GM12878 (cell line): ENCODE measurements around the gene ZNF581. TPM values are rescaled to one million over a fixed set of nuclear protein-coding genes. Genes with fewer than 3 reads are reported as not detected.

Source experiments
- BHLHE40 ChIP-seq, 2 experiments: fragments of 450-650 bp in 1 of 2; IDR thresholded peaks; 2 replicates each; pipeline ENCODE4 v1.6.1; 2011 to 2017; ENCODE audit warnings: low read depth in 2 of 2, borderline replicate concordance in 1 of 2, improper control_type of control experiment in 1 of 2, low read length in 1 of 2, mild to moderate bottlenecking in 1 of 2
- CHD4 ChIP-seq: fragments of 200-600 bp; sonication (generic); IDR thresholded peaks from 2 replicates; pipeline ENCODE4 v1.6.1; 2016; ENCODE audit warnings: mild to moderate bottlenecking
- E2F8 ChIP-seq: fragments of 450-650 bp; IDR thresholded peaks from 2 replicates; pipeline ENCODE4 v1.6.1; 2018; ENCODE audit warnings: mild to moderate bottlenecking, low read depth, moderate library complexity; ENCODE audit not compliant: partially characterized antibody
- ELK1 ChIP-seq: IDR thresholded peaks from 2 replicates; pipeline ENCODE4 v1.6.1; 2012; ENCODE audit warnings: low read depth, low read length, improper control_type of control experiment
- GABPA ChIP-seq: IDR thresholded peaks from 2 replicates; pipeline ENCODE4 v1.6.1; 2014; ENCODE audit warnings: antibody characterized with exemption, low read depth, mild to moderate bottlenecking, inconsistent platforms
- GATAD2B ChIP-seq: fragments of 450-650 bp; conservative IDR thresholded peaks from 2 replicates; pipeline ENCODE4 v1.6.1; 2017; ENCODE audit warnings: low read depth, mild to moderate bottlenecking, moderate library complexity
- HDAC2 ChIP-seq: fragments of 200-600 bp; sonication (generic); IDR thresholded peaks from 2 replicates; pipeline ENCODE4 v1.6.1; 2017
- MAX ChIP-seq: IDR thresholded peaks from 2 replicates; pipeline ENCODE4 v1.6.1; 2012; ENCODE audit warnings: low read depth, low read length, improper control_type of control experiment
- NR2C1 ChIP-seq: fragments of 450-650 bp; IDR thresholded peaks from 2 replicates; pipeline ENCODE4 v1.6.1; 2017; ENCODE audit warnings: antibody characterized with exemption, mild to moderate bottlenecking, moderate library complexity
- PAX5 ChIP-seq: IDR thresholded peaks from 2 replicates; pipeline ENCODE4 v1.6.1; 2011; ENCODE audit warnings: low read depth, low read length, borderline replicate concordance
- POLR2AphosphoS2 ChIP-seq: IDR thresholded peaks from 2 replicates; pipeline ENCODE4 v1.6.1; 2011; ENCODE audit warnings: low read depth, mild to moderate bottlenecking, low read length, improper control_type of control experiment, moderate library complexity
- RBBP5 ChIP-seq: fragments of 200-600 bp; sonication (generic); conservative IDR thresholded peaks from 2 replicates; pipeline ENCODE4 v1.6.1; 2016
- SMC3 ChIP-seq: IDR thresholded peaks from 2 replicates; pipeline ENCODE4 v1.6.1; 2011; ENCODE audit warnings: low read length, improper control_type of control experiment, borderline replicate concordance
- TARDBP ChIP-seq: IDR thresholded peaks from 2 replicates; pipeline ENCODE4 v1.6.1; 2016; ENCODE audit warnings: borderline replicate concordance
- TCF7 ChIP-seq: IDR thresholded peaks from 2 replicates; pipeline ENCODE4 v1.6.1; 2014; ENCODE audit warnings: antibody characterized with exemption, borderline replicate concordance
- YY1 ChIP-seq: IDR thresholded peaks from 2 replicates; pipeline ENCODE4 v1.6.1; 2011; ENCODE audit warnings: low read depth, mild to moderate bottlenecking, low read length
- ZNF24 ChIP-seq: fragments of 450-650 bp; IDR thresholded peaks from 2 replicates; pipeline ENCODE4 v1.6.1; 2017; ENCODE audit warnings: antibody characterized with exemption, mild to moderate bottlenecking
- ZNF622 ChIP-seq: fragments of 450-650 bp; IDR thresholded peaks from 2 replicates; pipeline ENCODE4 v1.6.1; 2017; ENCODE audit warnings: mild to moderate bottlenecking, inconsistent platforms
- ZZZ3 ChIP-seq: IDR thresholded peaks from 2 replicates; pipeline ENCODE4 v1.6.1; 2011; ENCODE audit warnings: low read depth; ENCODE audit not compliant: control insufficient read depth, insufficient read length
- polyA plus RNA-seq, 11 experiments: library from polyadenylated mRNA; depleted of rRNA in 4 of 11; unstranded in 6 of 11; stranded (reverse) in 5 of 11; fragments of >200 nt; fragmentation: Nextera tagmentation in 4 of 11; fragmentation: Illumina TruSeq in 1 of 11; extraction: Ambion mirVana in 4 of 11; extraction: Trizol in 1 of 11; gene quantifications; 1 replicate in 1 of 11; 2 replicates in 10 of 11; pipeline versions ENCODE4 v1.2.1 to v1.2.3, GENCODE V29; 2011 to 2016; ENCODE audit warnings: inconsistent platforms in 2 of 11, missing spikeins in 2 of 11, low read depth in 1 of 11
- total RNA-seq, 4 experiments: library from RNA; depleted of rRNA in 3 of 4; stranded (reverse); fragments of >200 nt in 3 of 4; fragmentation: Illumina TruSeq in 1 of 4; extraction: Trizol in 1 of 4; gene quantifications; 2 replicates each; pipeline versions ENCODE4 v1.2.1 to v1.2.3, GENCODE V29; 2013 to 2021
- TF ChIP-seq, protein P1 (sequence below): IDR thresholded peaks from 2 replicates; pipeline ENCODE4 v1.6.1; 2011; ENCODE audit warnings: low read depth, low read length, improper control_type of control experiment, borderline replicate concordance
- TF ChIP-seq, protein P2 (sequence below): fragments of 450-650 bp; IDR thresholded peaks from 2 replicates; pipeline ENCODE4 v1.6.1; 2017; ENCODE audit warnings: borderline replicate concordance

ZNF581 gene
- total and polyA plus RNA-seq, 10 of the 15 experiments (the other 5 are each of a cell fraction or from before 2014, with no cell fraction given) = 4.7 to 45.4 (median 22.2) TPM

DNA sequence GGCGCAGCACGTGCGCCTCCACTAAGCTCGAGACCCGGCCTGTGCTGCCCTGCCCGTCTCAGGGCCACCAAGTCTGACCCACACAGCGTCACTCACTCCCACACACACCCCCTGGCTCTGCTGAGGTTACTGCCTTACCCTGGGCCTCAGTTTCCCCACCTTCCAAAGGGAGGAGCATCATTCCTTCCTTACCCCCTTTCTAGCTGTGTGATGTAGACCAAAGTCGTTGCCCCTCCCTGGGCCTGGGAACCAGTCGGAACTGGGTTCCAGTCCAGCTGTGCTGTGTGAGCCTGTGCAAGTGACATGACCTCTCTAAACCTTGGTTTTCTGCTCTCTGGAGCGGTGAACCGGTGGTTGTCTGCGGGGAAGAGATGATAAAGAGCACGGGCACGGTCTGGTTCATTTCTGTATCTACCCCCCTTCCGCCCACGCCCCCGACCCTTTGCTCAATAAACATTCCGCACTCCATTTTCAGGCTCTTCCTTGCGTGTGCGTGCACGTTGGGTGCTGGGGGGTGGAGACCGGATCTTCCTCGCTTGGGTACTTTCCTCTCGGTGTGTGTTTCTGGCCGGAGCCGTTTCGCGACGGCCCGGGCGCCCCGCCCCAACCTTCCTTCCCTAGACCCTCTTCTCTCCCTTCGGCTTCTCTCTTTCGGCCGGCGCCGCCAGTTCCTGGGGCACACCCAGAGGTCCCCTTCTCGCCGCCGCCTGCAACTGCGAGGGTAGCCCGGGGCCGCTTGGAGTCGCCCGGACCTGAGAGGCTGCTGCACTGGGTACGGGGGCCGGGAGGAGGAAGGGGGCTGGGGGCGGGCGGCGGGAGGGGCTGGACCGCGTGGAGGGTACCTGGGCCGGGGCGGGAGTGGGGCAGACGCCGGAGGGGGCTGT lies at the start of gene ZNF581 (continued):
- TF ChIP-seq, protein P1, sequence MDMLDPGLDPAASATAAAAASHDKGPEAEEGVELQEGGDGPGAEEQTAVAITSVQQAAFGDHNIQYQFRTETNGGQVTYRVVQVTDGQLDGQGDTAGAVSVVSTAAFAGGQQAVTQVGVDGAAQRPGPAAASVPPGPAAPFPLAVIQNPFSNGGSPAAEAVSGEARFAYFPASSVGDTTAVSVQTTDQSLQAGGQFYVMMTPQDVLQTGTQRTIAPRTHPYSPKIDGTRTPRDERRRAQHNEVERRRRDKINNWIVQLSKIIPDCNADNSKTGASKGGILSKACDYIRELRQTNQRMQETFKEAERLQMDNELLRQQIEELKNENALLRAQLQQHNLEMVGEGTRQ = no peak
- no peak for TF ChIP-seq CHD4
- TF ChIP-seq HDAC2 = no peak
- TF ChIP-seq RBBP5 = no peak
- peak; percentile 85 for TF ChIP-seq YY1
- peak; percentile 61; the same call in 1 of the 2 replicates for TF ChIP-seq TARDBP
- TF ChIP-seq POLR2AphosphoS2 = peak; percentile 92
- peak; percentile 48 for TF ChIP-seq ZNF24
- peak; percentile 83 for TF ChIP-seq E2F8
- no peak for TF ChIP-seq TCF7
- no peak for TF ChIP-seq ZNF622
- peak; percentile 68 for TF ChIP-seq NR2C1
- TF ChIP-seq, protein P2, sequence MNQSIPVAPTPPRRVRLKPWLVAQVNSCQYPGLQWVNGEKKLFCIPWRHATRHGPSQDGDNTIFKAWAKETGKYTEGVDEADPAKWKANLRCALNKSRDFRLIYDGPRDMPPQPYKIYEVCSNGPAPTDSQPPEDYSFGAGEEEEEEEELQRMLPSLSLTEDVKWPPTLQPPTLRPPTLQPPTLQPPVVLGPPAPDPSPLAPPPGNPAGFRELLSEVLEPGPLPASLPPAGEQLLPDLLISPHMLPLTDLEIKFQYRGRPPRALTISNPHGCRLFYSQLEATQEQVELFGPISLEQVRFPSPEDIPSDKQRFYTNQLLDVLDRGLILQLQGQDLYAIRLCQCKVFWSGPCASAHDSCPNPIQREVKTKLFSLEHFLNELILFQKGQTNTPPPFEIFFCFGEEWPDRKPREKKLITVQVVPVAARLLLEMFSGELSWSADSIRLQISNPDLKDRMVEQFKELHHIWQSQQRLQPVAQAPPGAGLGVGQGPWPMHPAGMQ = no peak
- peak; percentile 13; the same call in 1 of the 2 replicates for TF ChIP-seq GATAD2B
- TF ChIP-seq ZZZ3 = no peak
- peak; percentile 36 for TF ChIP-seq MAX
- peak; percentile 16 to 71; a peak in 2 of 4 replicates for TF ChIP-seq BHLHE40 (IDR thresholded peaks at IDR 0.05; ENCODE audit: borderline replicate concordance in 1 of 2, low read depth in 2 of 2, low read length in 1 of 2)
- TF ChIP-seq PAX5 = peak; percentile 69; the same call in 1 of the 2 replicates
- peak; percentile 72 for TF ChIP-seq ELK1
- TF ChIP-seq GABPA = peak; percentile 90
- TF ChIP-seq SMC3 = no peak
